GM18502 (cell line): ENCODE results near the gene TKT.
"Not testable (repeated sequence)": the region's sequence is repeated elsewhere in the genome, so short reads cannot be mapped to it uniquely, and the experiment has no call there.

ENCODE experiments used
- ATAC-seq: cut with Tn5 transposase; IDR thresholded peaks from one replicate; pipeline ENCODE4 v1.9.1; 2021; ENCODE audit warnings: mild to moderate bottlenecking; ENCODE audit not compliant: unreplicated experiment, poor library complexity

The TKT gene

DNA sequence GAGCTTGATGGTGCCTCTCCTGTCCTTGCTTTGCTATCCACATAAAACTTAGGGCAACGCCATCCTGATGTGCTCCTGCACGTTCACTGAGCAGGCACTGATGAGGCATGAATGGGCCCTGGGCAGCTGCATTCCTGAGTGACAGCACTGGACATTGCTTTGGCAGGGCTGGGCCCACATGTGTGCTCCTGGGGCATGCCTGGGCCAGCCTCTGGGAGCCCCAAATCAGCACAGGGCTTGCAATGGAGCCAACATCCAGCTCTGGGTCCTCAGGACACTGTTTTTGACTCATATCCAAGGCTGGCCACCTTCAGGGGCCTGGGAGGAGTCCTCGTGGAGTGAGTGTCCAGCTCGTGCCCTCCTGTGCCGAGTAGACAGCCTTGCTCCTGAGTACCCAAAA, 5.9 kb upstream of the TKT start:
- no peak for ATAC-seq

DNA sequence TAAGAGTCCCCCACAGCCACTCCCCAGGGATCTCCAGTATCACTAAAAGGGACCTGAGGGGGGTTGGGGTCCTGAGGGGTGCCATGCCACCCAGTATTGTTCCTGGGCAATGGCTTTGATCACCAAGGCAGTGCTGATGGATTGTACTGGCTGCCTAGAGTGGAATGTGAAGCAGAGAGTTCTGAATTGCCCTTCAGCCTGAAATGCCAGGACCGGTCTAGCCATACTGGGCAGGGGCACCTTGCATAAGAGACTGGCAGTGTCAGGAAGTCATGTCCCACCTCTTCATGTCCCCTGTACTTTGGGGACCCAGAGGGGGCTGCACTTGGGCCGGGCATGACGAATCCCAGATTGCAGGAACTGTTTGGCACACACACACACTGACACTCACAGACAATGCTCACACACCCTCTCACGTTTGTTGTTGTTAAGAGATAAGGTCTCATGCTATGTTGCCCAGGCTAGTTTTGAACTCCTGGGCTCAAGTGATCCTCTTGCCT, 4.5 kb upstream of the TKT start:
- ATAC-seq, result no peak

DNA sequence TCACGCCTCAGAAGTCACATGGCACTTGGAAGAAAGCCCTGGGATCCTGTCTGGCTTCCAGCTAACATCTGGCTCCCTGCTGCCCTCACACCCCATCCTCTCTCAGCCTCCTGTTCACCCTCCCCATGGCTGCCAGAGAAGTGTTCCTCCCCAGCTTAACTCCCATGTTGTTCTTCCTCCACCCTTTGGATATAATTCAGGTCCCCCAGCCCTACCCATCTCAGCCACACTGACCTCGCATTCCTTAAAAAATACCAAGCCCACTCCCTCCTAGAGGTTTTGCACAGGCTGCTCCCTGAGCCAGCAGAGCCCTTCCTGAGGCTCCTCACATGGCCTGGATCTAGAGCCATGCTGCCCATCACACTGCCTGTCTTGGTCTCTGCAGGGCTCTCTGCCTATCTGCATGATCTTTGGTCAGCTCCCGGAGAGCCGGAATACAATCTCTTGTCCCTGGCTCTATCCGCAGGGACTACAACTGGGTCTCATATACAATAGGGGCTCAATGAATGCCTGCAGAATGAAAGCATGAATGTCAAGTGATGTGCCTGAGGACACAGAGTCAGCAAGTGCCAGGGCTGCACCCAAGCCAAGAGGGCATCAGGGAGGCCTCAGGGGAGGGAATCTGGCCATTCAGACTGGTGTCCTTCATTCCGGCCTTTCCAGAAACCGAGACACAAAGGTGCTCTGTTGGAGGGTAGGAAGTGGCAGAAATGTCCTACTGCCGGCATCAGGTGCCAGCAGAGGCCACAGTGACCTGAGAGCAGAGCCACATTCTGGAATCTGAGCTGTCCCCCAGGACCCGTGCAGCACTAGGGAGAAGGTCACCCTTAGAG, 3.8 kb upstream of the TKT start:
- no peak for ATAC-seq

DNA sequence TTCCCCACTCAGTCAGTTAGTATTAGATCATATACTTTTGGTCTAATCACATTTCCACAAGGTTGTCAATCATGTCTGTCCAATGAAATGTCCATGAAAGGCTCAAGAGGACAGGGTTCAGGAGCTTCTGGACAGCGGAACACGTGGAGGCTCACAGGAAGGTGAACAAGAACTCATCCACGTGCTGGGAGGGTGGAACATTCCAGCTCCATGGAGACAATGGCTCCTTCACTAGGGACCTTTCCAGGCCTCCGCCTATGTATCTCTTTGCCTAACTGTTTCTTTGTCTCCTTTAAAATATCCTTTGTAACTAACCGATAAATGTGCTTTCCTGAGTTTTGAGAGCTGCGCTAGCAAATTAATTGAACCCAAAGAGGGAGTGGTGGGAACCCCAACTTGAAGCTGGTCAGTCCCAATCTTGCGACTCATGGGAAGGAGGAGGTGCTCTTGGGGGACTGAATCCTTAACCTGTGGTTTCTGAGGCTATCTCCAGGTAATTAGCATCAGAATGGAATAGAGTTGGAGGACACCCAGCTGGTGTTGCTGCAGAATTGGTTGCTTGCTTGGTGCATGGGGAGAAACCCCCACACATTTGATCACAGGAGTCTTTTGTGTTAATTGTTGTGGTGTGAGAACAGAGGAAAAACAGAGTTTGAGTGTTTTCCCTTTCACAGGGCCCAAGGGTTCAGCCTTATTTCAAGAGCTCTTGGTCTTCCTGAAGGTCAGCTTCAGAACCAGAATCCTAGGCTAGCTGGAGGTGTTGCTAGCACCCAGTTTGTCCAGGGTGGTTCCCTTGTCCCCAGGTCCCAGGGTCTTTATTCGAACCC, 3.0 kb upstream of the TKT start:
- ATAC-seq, result no peak

DNA sequence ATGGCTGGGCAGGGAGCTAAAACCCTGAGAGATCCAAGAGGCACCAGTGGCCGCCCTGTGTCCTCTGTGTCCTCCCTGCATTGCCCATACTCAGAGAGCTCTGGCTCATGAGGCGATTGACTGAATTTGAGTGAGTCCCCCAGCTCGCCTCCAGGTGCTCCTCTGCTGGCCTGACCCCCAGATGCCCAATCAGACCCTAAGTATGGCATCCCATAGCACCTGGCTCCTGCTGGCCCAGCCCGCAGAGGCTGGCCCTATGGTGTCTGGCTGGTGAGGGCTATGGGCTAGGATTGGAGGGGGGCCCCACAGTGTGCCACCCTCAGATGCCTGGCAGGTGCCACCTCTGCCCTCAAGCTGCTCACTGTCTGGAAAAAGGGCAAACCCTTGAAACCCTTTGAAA, 1.6 kb upstream of the TKT start:
- no peak for ATAC-seq

DNA sequence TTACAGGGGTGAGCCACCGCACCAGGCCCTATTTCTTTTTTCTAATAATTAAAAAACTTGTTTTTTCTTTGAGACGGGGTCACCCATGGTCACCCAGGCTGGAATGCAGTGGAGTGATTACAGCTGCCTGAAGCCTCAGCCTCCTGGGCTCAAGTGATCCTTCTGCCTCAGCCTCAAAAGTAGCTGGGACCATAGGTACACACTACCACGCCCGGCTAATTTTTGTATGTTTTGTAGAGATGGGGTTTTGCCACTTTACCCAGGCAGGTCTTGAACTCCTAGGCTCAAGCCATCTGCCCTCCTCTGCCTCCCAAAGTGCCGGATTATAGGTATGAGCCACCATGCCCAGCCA, 858 bp upstream of the TKT start:
- no peak for ATAC-seq

DNA sequence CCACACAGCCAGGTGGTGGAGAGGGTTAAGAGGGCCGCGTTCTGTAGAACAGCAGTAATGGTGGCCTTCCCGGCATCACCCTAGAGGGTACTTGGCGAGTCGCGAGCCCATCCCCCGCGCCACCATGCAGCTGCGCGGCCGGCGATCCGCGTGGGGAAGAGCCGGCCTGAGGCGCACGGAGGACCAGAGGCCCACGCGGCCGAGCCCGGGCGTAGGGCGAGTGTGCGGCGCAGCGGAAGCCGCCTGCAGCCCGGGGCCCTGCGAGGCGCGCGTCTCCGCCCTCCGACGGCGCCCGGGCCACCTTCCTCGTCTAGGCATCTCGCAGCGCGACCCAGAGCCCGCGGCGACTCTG, 423 bp downstream of the TKT start:
- peak; percentile 47 for ATAC-seq

DNA sequence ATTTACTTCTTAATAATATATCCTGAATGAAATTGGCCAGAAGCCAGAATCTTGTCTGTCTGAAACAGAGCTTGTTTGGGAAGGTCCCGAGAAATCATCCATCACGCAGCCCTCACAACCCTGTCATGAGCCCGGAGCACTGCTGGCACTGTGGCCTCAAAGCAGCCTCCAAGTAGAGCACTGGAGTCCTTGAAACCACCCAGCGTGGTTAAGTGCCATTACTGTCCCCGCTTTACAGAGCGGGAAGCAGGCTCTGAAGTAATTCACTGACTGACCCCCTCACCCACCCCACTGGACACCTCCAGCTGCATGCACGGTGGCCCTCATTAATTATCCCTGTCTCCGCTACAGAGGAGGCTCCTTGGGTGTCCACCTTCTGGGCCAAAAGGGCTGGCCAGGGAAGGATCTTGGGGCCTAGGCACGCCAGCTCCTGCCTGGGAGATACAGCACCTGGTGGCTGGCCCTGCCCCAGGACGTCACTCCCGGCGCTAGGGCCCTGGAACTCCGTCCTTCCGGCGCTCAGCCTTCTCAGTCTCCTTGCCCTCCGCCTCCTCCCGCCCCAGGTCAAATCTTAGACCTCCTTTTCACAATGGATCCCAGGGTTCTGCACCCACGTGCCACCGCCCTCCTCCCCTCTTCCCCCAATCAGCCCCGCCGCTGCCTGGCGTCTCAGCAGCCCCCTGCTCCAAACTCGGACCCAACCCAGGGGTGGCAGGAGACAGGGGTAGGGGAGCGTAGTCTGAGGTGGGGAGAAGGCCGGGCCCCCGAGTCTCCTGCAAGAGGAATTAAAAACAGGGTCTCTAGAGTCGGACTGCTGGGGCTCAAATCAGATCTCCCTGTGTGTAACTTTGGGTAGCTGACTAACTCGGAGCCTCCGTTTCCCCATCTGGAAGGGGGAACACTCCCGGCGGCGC, 1.1 kb downstream of the TKT start:
- ATAC-seq, result peak; percentile 52

DNA sequence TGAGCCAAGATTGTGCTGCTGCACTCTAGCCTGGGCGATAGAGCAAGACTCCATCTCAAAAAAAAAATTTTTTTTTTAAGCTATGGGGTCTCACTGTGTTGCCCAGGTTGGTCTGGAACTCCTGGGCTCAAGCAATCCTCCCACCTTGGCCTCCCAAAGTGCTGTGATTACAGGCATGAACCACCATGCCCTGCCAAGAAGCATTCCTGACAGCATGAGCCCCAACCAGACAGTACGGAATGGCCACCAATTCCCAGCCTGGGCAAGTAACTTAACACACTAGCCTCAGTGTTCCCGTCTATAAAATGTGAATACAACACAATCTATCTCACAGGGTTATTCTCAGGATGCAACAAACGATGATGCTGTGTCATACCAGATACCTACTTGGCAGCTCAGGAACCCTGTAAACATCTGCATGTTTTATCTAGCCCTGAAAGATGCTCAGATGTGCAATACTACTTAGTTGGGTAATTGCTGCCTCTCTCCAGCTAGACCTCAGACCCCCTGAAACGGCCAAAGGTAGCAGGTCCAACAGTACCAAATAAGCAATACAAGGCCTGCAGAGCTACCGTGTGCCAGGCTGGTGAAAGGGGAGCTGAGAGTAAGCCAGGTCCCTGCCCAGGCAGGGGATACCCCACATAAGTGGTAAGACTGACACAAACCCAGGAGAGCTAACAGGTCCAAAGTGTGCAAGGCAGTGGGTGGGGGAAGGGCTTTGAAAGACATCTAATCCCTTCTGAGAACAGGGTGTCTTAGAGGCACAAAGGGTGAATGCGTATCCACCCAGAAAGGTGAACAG, 1.9 kb downstream of the TKT start:
- ATAC-seq, result no peak

DNA sequence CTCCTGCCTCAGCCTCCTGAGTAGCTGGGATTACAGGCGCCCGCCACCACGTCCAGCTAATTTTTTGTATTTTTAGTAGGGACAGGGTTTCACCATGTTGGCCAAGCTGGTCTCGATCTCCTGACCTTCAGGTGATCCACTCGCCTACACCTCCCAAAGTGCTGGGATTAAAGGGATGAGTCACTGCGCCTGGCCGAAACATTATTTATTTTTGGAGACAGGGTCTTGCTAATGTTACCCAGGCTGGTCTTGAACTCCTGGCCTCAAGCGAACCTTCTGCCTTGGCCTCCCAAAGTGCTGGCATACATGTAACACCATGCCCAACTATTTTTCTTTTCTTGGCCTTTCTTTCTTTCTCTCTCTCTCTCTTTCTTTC, 2.9 kb downstream of the TKT start:
- not testable (repeated sequence) for ATAC-seq

DNA sequence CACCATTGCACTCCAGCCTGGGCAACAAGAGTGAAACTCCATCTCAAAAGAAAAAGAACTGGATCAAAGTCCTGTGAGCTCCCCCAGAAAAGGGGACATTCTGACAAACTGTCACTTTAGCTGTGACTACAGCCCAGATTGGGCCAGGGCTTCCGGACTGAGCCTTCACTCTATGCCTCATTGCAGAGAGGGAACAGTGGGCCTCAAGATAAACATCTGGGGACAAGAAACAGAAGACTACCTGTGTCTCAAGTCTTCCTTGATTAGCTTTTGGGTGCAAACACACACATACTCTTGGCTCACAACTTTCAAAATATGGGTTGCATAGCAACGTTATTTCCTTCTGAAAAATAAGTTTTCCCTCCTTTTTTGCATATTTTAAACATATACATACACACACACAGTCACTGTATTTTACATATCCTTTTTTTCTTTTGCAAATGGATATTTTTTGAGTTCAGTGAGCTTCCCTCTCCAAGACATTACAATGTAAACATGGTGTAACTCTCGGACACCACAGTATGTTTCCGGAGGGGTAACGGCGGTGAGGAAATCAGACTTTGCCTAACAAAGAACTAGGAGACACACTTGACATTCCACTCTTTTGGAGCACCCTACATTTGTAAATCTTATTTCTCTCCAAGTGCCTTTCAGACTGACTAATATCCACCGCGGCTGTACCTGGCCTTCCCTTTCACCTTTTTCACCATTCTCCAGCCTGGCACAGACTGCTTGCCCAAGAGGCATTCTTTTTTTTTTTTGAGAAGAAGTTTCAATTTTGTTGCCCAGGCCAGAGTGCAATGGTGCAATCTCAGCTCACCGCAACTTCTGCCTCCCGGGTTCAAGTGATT, 3.5 kb downstream of the TKT start:
- ATAC-seq, result no peak

DNA sequence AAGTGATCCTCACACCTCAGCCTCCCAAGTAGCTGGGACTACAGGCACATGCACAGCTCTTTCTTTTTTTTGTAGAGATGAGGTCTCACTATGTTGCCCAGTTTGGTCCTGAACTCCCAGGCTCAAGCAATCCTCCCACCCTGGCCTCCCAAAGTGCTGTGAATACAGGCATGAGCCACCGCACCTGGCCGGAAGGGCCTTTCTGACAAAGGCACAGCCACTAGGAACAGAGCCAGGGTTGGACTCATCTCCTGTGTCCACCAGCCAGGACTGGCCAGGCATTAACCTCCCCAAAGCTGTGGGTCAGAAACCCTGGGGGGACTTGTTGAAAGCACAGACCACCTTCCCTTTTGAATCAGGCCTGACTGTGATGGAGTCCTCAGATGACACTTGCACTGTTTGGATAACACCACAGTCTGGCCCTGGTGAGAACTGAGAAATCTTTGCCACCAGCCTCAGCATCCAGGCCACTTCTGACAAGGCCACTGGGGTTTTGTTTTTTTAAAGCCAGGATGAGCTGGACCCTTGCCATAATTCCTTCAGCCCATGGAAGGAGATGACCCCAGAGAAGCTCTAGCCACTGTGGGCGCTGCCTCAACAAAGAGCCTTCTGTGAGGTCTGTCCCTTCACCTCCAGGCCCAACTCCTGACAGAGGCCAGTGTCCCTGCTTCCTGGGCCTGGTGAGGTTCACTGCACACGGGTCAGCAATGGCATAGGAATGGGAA, 4.8 kb downstream of the TKT start:
- ATAC-seq, result no peak

DNA sequence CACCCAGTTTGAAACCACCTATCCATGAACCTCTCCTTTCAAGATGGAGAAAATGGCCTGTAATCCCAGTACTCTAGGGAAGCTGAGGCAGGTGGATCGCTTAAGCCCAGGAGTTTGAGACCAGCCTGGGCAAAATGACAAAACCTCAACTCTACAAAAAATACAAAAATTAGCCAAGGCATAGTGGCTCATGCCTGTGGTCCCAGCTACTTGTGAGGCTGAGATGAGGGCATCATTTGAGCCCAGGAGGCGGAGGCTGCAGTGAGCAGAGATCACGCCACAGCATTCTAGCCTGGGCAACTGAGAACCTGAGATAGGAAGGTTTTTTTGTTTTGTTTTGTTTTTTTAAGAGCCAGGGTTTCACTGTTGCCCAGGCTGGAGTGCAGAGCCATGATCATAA, 5.4 kb downstream of the TKT start:
- no peak for ATAC-seq

DNA sequence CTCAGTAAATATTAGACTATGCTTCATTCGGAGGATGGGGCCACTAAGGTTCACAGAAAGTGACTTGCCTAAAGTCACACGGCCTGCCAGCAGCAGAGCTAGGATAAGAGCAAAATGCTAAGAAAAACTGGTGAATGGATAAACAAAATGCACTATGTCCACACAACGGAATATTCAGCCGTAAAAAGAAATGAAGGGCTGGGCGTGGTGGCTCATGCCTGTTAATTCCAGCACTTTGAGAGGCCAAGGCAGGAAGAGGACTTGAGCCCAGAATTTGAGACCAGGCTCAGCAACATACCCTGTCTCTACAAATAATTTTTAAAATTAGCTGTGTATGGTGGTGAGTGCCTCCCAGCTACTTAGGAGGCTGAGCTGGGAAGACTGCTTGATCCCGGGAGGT, 7.7 kb downstream of the TKT start:
- no peak for ATAC-seq

DNA sequence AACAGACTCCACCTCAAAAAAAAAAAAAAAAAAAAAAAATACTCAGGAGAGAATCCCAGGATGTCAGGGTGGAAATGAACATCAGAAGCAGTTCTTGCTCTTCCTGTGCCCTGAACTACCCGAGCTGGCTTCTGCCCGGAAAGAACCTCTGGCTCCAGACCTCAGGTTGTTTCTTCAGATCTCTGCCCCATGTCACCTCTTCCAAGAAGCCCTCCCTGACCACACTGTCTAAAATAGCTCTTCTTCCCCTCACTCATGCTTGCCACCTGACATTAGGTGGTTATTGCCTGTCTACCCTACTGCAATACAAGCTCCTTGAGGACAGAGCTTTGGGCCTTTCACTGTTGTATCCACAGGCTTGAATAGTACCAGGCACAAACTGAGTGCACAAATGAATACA, 8.2 kb downstream of the TKT start:
- ATAC-seq, result no peak

DNA sequence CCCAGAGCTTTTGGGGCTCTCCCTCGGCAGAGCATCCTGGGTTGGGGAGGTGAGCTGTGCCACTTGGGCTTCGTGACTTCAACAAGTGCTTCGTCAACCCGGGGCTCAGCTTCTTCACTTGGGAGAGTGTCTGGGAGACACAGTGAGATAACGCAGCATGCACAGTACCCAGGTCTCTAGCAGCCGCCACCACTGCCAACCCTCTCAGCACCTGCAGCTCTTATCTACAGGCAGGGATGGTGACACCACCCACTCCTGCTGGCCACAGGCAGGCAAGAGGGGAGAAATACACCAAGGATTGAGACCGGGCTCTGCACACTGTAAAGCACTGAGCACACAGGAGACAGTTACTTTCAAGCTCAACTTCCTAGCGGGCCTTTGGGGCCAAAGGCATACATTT, 11.6 kb downstream of the TKT start:
- ATAC-seq, result no peak

DNA sequence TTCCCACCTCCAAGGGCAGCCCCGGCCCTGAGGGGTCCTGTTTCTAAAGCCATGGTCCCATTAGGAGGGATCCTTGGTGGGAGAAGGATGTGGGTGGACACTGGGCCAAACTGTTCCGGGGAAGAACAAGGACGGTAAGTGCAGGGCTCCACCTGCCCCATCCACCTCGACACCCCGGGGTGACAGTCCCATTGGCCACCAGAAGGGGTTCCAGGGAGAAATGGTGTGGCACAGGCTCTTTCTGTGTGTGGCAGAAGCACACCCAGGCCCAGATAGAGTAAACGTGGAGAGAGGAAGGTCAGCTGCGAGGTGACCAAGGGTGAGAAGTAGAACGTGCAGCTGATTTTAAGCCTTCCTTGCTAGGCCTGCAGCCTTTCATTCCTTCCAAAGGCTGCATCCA, 12.0 kb downstream of the TKT start:
- no peak for ATAC-seq

DNA sequence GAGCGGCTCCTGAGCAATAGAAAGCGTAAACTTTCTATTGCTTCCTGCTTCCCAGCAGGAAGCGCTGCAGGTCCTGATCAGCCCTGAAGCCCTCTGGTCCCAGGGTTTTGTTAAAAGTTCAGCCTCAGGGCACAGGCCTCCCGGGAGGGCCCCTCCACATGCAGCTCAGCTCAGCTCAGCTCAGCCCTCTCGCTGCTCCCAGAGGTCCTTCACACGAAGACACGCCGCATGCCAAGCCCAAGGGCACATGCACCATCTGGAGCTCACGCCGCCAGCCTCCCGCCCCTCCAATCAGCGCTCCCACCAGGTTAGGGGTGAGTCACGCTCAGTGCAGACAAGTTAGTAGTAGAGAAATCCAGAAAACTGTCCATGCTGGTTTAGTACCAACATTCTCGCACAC, 12.7 kb downstream of the TKT start:
- ATAC-seq, result no peak
